Loucy (cell line): Measurements from ENCODE around the gene NOX5.

Source experiments
- CTCF ChIP-seq: fragments of 200-600 bp; sonication (generic); conservative IDR thresholded peaks from 2 replicates; pipeline ENCODE4 v1.5.1; 2014; ENCODE audit warnings: mild to moderate bottlenecking, antibody characterized with exemption, low read length
- EZH2phosphoT487 ChIP-seq: fragments of 200-600 bp; IDR thresholded peaks from 2 replicates; pipeline ENCODE4 v1.6.1; 2018; ENCODE audit warnings: antibody characterized with exemption, mild to moderate bottlenecking, moderate library complexity, borderline replicate concordance

- TF ChIP-seq CTCF (no peak), EZH2phosphoT487 (no peak)
These were observed 68.1 kb downstream of the NOX5 start for GRCh38 chr15:69082554-69082953.
